ENCODE results near the gene NDUFB6. TPM values are rescaled to one million over a fixed set of nuclear protein-coding genes. Genes with fewer than 3 reads are reported as not detected.

NDUFB6 gene
- total RNA-seq, 1 experiment from 2014 or later, result 60.2 TPM

GRCh38 chr9:32565967-32566366 is 7.0 kb downstream of the NDUFB6 start:
- H3K56ac ChIP-seq (ENCODE audit: insufficient read length, low read depth, low read length), result no peak overlapping the region
- H3K27ac ChIP-seq (ENCODE audit: insufficient read length, low read depth, low read length), result no peak overlapping the region
- H2BK20ac ChIP-seq (ENCODE audit: low read depth, low read length, poor library complexity, severe bottlenecking), result no peak overlapping the region
- H3K27ac Mint-ChIP-seq, result no peak overlapping the region
- no peak overlapping the region for H2AK5ac ChIP-seq (ENCODE audit: insufficient read length, low read length)
- H3K18ac ChIP-seq (ENCODE audit: insufficient read length, low read depth, low read length), result no peak overlapping the region
- no peak overlapping the region for H2BK15ac ChIP-seq (ENCODE audit: low read depth, low read length)
- H4K91ac ChIP-seq (ENCODE audit: insufficient read length, low read depth, low read length), result no peak overlapping the region
- peaks cover 6% of the 10 kb centered on the region; the same call in 1 of the 2 replicates for H3K79me2 ChIP-seq (ENCODE audit: insufficient read depth, low read length)
- H3K4me1 ChIP-seq (ENCODE audit: insufficient read depth, low read length), result no peaks in the 10 kb centered on the region
- no peak overlapping the region for H3K4me2 ChIP-seq (ENCODE audit: insufficient read depth, insufficient read length, low read length)
- H3K9ac ChIP-seq (ENCODE audit: extremely low read depth, insufficient read length, low read length), result no peak overlapping the region
- no peak for TF ChIP-seq CTCF (conservative IDR thresholded peaks at IDR 0.05)
- WGBS (ENCODE audit: extremely low coverage, insufficient read length, low lambda C conversion rate), result no CpG with 5 or more reads among the region's 6 CpGs
- H2BK5ac ChIP-seq (ENCODE audit: insufficient read length, low read length), result no peak overlapping the region
- H2AFZ ChIP-seq (ENCODE audit: low read length), result no peak overlapping the region
- no peak overlapping the region for H3K23ac ChIP-seq (ENCODE audit: insufficient read length, low read depth, low read length)
- H3K9me3 ChIP-seq (ENCODE audit: control insufficient read depth, low read depth, low read length), result no peaks in the 10 kb centered on the region
- H2BK120ac ChIP-seq (ENCODE audit: low read depth, low read length, poor library complexity, severe bottlenecking), result no peak overlapping the region
- H4K5ac ChIP-seq (ENCODE audit: insufficient read length, low read depth, low read length), result no peak overlapping the region
- no peak for DNase-seq
- no peak overlapping the region for H2BK12ac ChIP-seq (ENCODE audit: insufficient read length, low read depth, low read length)
- H4K8ac ChIP-seq (replicated peaks; ENCODE audit: insufficient read length, low read depth, low read length), result no peak overlapping the region
- H3K4me3 Mint-ChIP-seq, result no peak overlapping the region
- peaks cover 22 to 39% (median 30%) of the 10 kb centered on the region in 3 experiments; a peak in 6 of 7 replicates for H3K36me3 Mint-ChIP-seq (ENCODE audit: insufficient read depth in 1 of 3, low read depth in 3 of 3)
- H3K23me2 ChIP-seq (ENCODE audit: insufficient read length, low read depth, low read length, poor library complexity, severe bottlenecking), result no peaks in the 10 kb centered on the region
- no peaks in the 10 kb centered on the region for H3K9me3 Mint-ChIP-seq
- H3K4ac ChIP-seq (ENCODE audit: low read depth, low read length), result no peak overlapping the region
- no peak overlapping the region for H3T11ph ChIP-seq (ENCODE audit: low read length)
- no peaks in the 10 kb centered on the region for H3K27me3 ChIP-seq (ENCODE audit: insufficient read depth, low read length)
- no peaks in the 10 kb centered on the region for H3K27me3 Mint-ChIP-seq (ENCODE audit: low read depth)
- no peaks in the 10 kb centered on the region for H3K4me1 Mint-ChIP-seq
- no peaks in the 10 kb centered on the region for H4K20me1 ChIP-seq (ENCODE audit: control insufficient read depth, insufficient read depth, insufficient read length)
- H3K14ac ChIP-seq (ENCODE audit: insufficient read depth, low read length), result no peak overlapping the region
- peaks cover 13% of the 10 kb centered on the region for H3K79me1 ChIP-seq (ENCODE audit: insufficient read depth, low read depth, low read length, poor library complexity, severe bottlenecking)

Measured in H9 (cell line).